AG09309 (cell line): Measurements from ENCODE around the gene MRPL11.
A peak's percentile ranks its signal among the peaks of the same experiment; 100 is the strongest.
"Not testable (repeated sequence)": the region's sequence is repeated elsewhere in the genome, so short reads cannot be mapped to it uniquely, and the experiment has no call there.

Experiments used
- DNase-seq: peaks from one replicate; pipeline ENCODE4 v3.0.0-alpha.2; 2010; ENCODE audit warnings: low read depth
- H3K4me3 ChIP-seq: 2 replicates; pipeline ENCODE4 v1.5.1; 2011; ENCODE audit warnings: mild to moderate bottlenecking, low read depth, low read length, moderate library complexity; ENCODE audit not compliant: control insufficient read depth
- TF ChIP-seq, protein P1 (sequence below): IDR thresholded peaks from 2 replicates; pipeline ENCODE4 v1.5.1; 2011; ENCODE audit warnings: mild to moderate bottlenecking, low read depth, low read length, inconsistent platforms; ENCODE audit not compliant: insufficient read depth, control insufficient read depth; ENCODE audit errors: missing control alignments

The MRPL11 gene

GRCh38 chr11:66467034-66467659 is 28.5 kb upstream of the MRPL11 start:
- TF ChIP-seq, protein P1, sequence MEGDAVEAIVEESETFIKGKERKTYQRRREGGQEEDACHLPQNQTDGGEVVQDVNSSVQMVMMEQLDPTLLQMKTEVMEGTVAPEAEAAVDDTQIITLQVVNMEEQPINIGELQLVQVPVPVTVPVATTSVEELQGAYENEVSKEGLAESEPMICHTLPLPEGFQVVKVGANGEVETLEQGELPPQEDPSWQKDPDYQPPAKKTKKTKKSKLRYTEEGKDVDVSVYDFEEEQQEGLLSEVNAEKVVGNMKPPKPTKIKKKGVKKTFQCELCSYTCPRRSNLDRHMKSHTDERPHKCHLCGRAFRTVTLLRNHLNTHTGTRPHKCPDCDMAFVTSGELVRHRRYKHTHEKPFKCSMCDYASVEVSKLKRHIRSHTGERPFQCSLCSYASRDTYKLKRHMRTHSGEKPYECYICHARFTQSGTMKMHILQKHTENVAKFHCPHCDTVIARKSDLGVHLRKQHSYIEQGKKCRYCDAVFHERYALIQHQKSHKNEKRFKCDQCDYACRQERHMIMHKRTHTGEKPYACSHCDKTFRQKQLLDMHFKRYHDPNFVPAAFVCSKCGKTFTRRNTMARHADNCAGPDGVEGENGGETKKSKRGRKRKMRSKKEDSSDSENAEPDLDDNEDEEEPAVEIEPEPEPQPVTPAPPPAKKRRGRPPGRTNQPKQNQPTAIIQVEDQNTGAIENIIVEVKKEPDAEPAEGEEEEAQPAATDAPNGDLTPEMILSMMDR: peak; percentile 21
- DNase-seq: no peak

GRCh38 chr11:66466225-66467033 is 27.8 kb upstream of the MRPL11 start, which contains the start of gene PELI3:
PELI3 (plus strand) TSS chr11:66466905; CDS start chr11:66468129, 1,224 bp downstream.
- peak; percentile 45 for DNase-seq
- peak within 1 kb of the TSS; percentile 76 for H3K4me3 ChIP-seq
- TF ChIP-seq, protein P1: no peak

More at GRCh38 chr11:66467034-66467659, 28.5 kb upstream of the MRPL11 start:
- peak overlapping the region; percentile 76 for H3K4me3 ChIP-seq

DNA sequence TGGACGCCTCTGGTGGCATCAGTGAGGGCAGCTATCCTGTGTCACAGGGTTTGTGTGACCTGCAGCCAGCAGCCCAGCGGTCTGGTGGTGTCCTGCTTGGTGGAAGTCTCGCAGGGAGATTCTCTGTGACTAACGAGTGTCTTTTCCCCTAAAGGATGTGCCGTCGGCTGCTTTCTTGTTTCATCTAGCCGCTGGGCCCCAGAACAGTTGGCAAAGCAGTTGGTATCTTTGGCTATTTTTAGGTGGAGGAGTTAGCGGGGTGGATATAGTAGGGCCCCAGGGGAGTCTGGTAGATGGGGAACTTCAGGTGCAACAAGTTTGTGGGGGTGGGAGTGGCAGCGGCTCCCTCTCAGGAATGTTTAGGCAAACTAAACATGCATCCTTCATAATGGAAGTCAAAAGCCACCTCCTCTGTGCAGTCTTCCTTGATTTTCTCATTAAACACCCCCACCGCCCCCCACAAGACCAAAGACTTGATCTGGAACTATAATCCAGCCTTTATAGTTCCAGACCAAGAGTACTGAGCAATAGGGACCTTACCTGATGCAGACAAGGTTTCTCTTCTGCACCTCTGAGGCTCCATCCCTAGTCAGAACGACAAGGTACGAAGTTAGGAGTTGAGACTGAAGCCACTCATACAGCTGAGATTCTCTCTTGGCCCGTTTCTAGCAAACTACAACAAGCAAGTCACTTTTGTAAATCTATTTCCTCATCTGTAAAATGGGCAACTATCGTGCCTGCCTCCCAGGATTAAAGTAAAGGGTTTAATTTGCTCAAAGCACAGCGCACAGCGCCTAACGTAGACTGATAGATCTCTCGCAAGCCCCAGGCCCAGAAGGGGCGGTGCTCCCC is 27.0 kb upstream of the MRPL11 start:
- DNase-seq: no peak

GRCh38 chr11:66464916-66465315 is 26.3 kb upstream of the MRPL11 start:
- DNase-seq: no peak
- TF ChIP-seq, protein P1: no peak
- H3K4me3 ChIP-seq: no peak overlapping the region

More for the DNA sequence above, 27.0 kb upstream of the MRPL11 start:
- H3K4me3 ChIP-seq: peak overlapping the region; percentile 76; the same call in 1 of the 2 replicates
- TF ChIP-seq, protein P1: no peak

DNA sequence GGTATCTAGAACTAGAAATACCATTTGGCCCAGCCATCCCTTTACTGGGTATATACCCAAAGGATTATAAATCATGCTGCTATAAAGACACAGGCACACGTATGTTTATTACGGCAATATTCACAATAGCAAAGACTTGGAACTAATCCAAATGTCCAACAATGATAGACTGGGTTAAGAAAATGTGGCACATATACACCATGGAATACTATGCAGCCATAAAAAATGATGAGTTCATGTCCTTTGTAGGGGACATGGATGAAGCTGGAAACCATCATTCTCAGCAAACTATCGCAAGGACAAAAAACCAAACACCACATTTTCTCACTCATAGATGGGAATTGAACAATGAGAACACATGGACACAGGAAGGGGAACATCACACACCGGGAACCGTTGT is 25.5 kb upstream of the MRPL11 start:
- not testable (repeated sequence) for H3K4me3 ChIP-seq

GRCh38 chr11:66462911-66463310 is 24.3 kb upstream of the MRPL11 start:
- no peak overlapping the region for H3K4me3 ChIP-seq
- TF ChIP-seq, protein P1: no peak
- no peak for DNase-seq

More for the DNA sequence above, 25.5 kb upstream of the MRPL11 start:
- DNase-seq: not testable (repeated sequence)
